Dendritic cell treated with granulocyte-macrophage colony-stimulating factor and Interleukin-4, amounts not matched to agents 40 ng/mL and 50 ng/mL, for 4 days (primary cell): ENCODE data around the gene APOA4.

Experiments used
- H3K27ac Mint-ChIP-seq: one replicate; pipeline ENCODE4 v1.8.0; 2022; ENCODE audit warnings: mild to moderate bottlenecking, mixed read lengths
- H3K27me3 Mint-ChIP-seq: one replicate; pipeline ENCODE4 v1.8.0; 2022; ENCODE audit warnings: mild to moderate bottlenecking, mixed read lengths
- H3K36me3 Mint-ChIP-seq: one replicate; pipeline ENCODE4 v1.8.0; 2022; ENCODE audit warnings: low read depth, mixed read lengths
- H3K4me1 Mint-ChIP-seq: one replicate; pipeline ENCODE4 v1.8.0; 2022; ENCODE audit warnings: low read depth, mixed read lengths
- H3K4me3 Mint-ChIP-seq: one replicate; pipeline ENCODE4 v1.8.0; 2022; ENCODE audit warnings: mild to moderate bottlenecking, moderate library complexity, mixed read lengths
- H3K9me3 Mint-ChIP-seq: one replicate; pipeline ENCODE4 v1.8.0; 2022; ENCODE audit warnings: mixed read lengths
- intact Hi-C: fragments of 100-400 bp; cut with micrococcal nuclease; formaldehyde crosslinking; loops from one replicate; pipeline ENCODE4 v1.15.0; 2022

APOA4 gene

DNA sequence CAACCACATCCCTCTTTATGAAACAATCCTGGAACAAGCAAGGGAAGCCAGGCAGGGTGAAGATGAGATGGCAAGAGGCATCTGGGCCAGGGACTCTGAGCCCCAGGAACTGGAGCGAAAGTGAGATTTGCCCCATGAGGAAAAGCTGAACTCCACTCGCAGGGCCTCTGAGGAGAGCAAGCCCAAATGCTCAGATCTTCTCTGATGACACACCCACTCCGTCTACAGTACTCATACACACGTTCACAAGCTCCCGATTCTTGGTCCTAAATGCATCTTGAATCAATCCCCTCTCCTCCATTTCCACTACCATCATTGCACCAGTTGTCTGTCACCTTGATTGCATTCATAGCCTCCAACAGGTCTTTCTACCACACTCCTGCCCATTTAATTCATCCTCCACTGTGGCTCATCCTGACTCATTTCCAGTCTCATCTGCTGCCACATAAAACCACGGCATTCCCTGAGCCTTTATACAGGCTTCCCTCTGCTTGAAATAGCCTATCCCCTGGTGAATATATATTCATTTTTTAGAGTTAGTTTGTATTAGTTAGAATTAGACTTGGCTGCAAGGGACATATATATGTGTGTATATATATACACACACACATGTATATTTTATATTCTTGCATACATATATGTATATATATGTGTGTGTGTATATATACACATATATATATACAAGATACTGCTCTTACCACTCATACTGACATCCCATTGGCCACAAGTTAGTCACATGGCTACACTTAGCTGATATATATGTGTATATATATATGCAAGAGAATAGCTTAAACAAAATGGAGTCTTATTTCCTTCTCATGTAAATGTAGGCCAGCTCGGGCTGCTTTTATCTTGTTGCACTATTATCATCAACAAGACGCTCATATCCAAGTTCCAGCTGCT is 30.0 kb downstream of the APOA4 start:
- peaks cover 5% of the 10 kb centered on the region for H3K36me3 Mint-ChIP-seq
- intact Hi-C loops = loop anchor here (5.0 kb wide), 1 partner anchor 44 kb away; the partner anchor contains the start of gene APOA1
- peaks cover 26% of the 10 kb centered on the region for H3K4me1 Mint-ChIP-seq
- peaks cover 15% of the 10 kb centered on the region for H3K27me3 Mint-ChIP-seq
- no peak overlapping the region for H3K4me3 Mint-ChIP-seq
- H3K9me3 Mint-ChIP-seq = no peaks in the 10 kb centered on the region
- H3K27ac Mint-ChIP-seq = no peak overlapping the region

DNA sequence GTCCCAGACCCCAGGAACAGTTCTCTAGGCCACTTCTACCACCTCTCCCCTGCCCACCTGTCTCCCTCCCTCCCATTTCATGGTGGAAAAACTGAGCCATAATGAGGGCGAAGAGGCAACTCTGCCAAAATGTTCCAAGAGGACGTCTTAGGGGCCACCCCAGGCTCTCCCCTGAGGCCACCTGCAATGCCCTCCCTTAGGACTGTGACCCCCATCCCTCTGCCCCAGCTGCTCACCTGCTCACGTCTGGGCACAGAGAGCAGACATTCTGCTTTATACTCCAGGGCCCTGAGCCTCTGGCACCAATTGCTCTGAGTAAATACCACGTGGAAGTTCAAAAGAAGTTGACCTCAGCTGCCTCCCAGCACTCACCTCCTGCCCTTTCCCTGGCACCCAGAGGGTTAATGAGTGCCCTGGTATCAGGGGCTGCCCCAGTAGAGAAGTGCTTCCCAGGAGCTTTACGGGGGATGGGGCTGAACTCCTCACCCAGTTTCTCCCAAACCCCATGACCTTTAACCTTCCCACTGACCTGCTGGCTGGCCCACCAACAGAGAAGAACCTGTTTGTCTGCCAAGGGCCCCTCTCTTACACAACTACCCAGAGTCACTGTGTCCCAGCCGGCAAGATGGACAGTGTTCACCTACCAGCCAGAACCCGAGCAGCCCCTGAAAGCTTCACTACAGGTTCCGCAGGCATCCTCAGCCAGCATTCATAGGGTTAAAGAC is 30.8 kb downstream of the APOA4 start:
- Mint-ChIP-seq H3K36me3 (peaks cover 10% of the 10 kb centered on the region), H3K4me3 (no peak overlapping the region), H3K27ac (no peak overlapping the region), H3K9me3 (no peaks in the 10 kb centered on the region), H3K27me3 (peaks cover 15% of the 10 kb centered on the region), H3K4me1 (peaks cover 27% of the 10 kb centered on the region)
- intact Hi-C loops = loop anchor here (5.0 kb wide), 1 partner anchor 45 kb away; the partner anchor contains the start of gene APOA1

DNA sequence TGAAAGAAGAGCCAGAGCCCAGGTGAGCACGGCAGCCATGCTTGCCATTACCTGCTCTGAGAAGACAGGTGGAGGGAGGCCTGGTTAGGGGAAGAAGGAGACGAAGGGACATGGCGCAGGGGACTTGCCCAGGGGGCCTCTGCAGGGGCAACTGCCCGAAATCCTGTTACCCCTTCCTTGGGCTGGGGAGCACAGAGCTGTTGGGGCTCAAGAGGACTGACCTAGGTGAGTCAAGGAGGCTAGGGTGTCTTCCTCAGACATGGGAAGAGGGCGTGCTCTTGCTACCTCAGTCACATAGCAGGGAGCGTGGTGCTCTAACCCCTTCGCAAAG is 31.3 kb downstream of the APOA4 start, which contains the start of gene APOA5:
APOA5 (minus strand) TSS at position 67 of the 331 bp plus-strand sequence; CDS start at position 48, 19 bp downstream.
- Mint-ChIP-seq H3K27ac (no peak within 1 kb of the TSS), H3K9me3 (no peaks in the 10 kb centered on the region), H3K4me1 (peaks cover 32% of the 10 kb centered on the region), H3K27me3 (peaks cover 15% of the 10 kb centered on the region), H3K4me3 (no peak within 1 kb of the TSS), H3K36me3 (peaks cover 15% of the 10 kb centered on the region)
- intact Hi-C loops = loop anchor here (2.0 to 5.0 kb wide), 2 partner anchors 46 to 315 kb away; partner anchors contain the start of gene APOA1

DNA sequence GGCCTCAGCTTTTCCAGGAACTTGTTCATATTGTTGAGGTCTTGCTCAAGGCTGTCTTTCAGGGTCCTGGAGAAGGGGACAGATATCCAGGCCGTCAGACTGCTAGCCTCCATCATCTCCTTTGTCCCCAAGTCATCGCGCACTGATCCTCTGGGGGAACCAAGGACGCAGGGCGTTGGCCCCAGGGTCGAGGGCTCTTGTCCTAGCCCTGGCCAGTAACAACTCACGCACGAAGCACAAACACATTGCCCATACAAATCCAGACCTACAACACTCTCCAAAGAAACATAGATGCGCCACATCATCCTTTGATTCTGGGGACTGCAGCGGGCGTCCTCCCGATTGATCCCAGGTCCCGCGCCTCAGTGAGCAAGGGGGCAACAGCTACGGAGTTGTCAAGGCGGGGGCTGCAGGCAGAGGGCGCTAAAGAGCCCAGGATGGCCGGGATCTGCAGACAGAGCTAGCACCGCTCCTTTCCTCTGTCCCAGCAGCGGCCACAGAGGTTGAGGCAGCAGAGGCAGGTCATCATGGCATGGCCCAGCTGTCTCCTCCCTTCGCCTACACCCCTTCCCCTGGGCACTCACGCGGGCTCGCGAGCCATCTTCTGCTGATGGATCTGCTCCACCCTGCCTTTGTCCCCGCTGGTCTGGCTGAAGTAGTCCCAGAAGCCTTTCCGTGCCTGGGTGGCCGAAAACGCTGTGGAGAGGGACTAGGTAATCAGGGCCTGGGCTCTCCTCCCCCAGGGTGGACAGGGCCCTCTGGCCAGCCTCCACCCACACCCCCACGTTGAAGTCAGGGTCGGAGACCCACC is 31.9 kb downstream of the APOA4 start:
- peaks cover 38% of the 10 kb centered on the region for H3K4me1 Mint-ChIP-seq
- intact Hi-C loops = loop anchor here (2.0 to 5.0 kb wide), 2 partner anchors 46 to 316 kb away; partner anchors contain the start of gene APOA1
- H3K27ac Mint-ChIP-seq = no peak overlapping the region
- peaks cover 15% of the 10 kb centered on the region for H3K36me3 Mint-ChIP-seq
- H3K9me3 Mint-ChIP-seq = no peaks in the 10 kb centered on the region
- peaks cover 15% of the 10 kb centered on the region for H3K27me3 Mint-ChIP-seq
- no peak overlapping the region for H3K4me3 Mint-ChIP-seq

DNA sequence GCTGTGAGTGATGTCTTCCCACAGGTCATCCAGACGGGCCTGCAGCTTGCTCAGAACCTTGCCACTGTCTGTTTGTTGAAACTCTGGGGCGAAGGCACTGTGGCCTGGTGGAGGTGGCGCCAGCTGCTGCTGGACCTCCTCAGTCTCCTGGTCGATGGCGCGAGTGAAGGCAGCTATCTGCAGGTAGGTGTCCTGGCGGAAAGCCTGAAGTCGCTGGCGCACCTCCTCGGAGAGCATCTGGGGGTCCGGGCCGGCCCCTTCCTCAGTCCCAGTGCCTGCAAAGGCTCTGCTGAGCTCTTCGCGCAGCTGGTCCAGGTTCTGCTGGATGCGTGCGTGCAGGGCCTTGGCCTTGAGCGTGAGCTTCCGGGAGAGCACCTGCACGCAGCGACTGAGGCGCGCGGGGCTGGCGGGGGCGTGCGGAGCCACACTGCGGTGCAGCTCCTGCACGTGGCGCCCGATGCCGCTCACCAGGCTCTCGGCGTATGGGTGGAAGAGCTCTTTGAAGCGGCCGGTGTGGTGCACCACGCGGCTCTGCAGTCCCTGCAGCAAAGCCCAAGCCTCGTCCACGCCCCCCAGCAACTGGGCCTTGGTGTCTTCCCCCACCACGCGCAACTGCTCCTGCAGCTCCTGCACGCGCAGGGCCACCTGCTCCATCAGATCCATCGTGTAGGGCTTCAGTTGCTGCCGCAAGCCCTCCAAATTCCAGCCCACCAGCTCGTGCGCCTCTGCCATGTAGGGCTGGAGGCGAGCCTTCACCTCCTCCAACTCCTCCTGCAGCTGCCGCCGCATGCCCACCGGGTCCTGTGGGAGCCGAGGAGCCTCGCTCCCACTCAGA is 32.7 kb downstream of the APOA4 start:
- H3K36me3 Mint-ChIP-seq = peaks cover 23% of the 10 kb centered on the region
- peaks cover 15% of the 10 kb centered on the region for H3K27me3 Mint-ChIP-seq
- H3K4me3 Mint-ChIP-seq = no peak overlapping the region
- peaks cover 39% of the 10 kb centered on the region for H3K4me1 Mint-ChIP-seq
- intact Hi-C loops = loop anchor here (2.0 to 5.0 kb wide), 2 partner anchors 47 to 316 kb away; partner anchors contain the start of gene APOA1
- H3K9me3 Mint-ChIP-seq = no peaks in the 10 kb centered on the region
- H3K27ac Mint-ChIP-seq = no peak overlapping the region

DNA sequence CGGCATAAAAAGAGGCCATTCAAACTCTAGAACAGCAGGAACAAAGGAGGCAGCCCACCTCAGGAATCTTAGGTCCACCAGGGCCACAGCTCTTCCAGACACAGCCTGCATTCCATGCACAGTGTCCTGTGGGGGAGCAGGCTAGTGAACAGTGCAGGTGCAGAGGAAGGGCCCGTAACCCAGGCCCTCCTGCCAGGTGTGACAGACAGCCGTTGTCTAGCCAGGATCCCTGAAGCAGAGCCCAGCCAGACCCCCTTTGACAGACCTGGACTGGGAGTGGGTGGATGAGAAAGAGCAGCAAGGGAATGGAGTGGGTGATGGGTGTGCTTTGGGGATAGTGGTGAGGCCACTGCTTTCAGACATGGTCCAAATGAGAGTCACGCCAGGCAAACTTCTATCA is 34.1 kb downstream of the APOA4 start:
- Mint-ChIP-seq H3K27me3 (peaks cover 13% of the 10 kb centered on the region), H3K4me3 (no peak overlapping the region), H3K9me3 (no peaks in the 10 kb centered on the region), H3K36me3 (peaks cover 37% of the 10 kb centered on the region), H3K4me1 (peaks cover 48% of the 10 kb centered on the region), H3K27ac (peak overlapping the region; percentile 98)
- intact Hi-C loops = loop anchor here (1.0 to 5.0 kb wide), 2 partner anchors 16 to 443 kb away; partner anchors contain the start of genes PCSK7 and RNF214

DNA sequence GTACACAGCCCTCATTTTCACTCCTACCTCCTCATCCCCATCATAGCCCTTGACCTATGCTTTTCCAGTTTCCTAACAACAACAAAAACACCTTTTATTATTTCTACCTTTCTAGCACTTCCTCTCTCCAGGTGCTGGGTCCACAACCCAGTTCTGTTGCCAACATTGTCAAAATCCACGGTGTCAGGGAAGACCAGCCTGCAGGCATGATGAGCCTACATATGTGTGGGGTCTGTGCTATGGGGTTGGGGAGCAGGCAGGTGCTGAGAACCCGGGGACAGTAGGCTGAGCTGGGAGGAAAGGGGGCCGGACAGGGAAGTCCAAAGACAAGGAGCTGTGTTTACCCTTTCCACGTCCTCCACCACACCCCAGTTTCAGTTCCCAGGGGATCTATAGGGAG is 34.6 kb downstream of the APOA4 start:
- Mint-ChIP-seq H3K27ac (peak overlapping the region; percentile 98), H3K27me3 (peaks cover 13% of the 10 kb centered on the region), H3K4me3 (peak overlapping the region; percentile 82), H3K4me1 (peaks cover 48% of the 10 kb centered on the region), H3K36me3 (peaks cover 42% of the 10 kb centered on the region), H3K9me3 (no peaks in the 10 kb centered on the region)
- intact Hi-C loops = loop anchor here (1.0 to 5.0 kb wide), 2 partner anchors 15 to 444 kb away; partner anchors contain the start of genes PCSK7 and RNF214

DNA sequence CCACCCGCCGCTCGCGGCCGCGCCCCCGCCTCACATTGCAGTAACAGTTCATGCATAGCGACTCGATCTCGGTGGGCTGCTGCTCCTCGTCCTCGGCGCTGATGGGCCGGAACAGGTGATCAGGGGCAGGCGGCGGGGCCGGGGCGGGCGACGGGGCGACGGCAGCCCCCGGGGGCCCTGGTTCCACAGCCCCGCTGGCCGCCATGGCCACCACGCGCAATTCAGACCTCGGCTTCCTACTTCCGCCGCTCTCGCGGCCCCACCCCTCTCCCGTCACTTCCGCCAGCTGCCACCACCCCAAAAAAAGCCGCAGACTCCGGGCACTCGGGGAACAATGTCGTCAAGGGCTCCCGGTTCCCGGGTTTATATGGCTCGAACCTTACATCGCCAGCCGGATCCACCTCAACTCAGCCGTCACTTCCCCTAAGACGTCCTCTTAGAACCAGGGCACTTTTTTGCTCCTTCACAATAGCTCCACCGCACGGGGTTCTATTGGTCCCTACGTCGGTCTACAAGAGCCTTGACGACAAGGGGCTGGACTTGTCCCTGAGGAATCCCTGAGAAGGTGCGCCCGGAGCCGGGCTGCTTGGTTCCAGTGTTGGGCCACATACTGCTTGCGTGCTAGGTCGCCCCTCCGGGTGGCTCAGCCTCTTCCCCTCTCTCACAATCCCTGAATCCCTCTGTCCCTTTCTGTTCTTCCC is 35.2 kb downstream of the APOA4 start, which contains the start of gene ZPR1:
ZPR1 (minus strand) TSS at position 238 of the 701 bp plus-strand sequence; CDS start at position 205, 33 bp downstream.
- Mint-ChIP-seq H3K9me3 (no peaks in the 10 kb centered on the region), H3K27me3 (peaks cover 13% of the 10 kb centered on the region), H3K4me1 (peaks cover 45% of the 10 kb centered on the region), H3K36me3 (peaks cover 48% of the 10 kb centered on the region), H3K4me3 (peak within 1 kb of the TSS; percentile 82), H3K27ac (peak within 1 kb of the TSS; percentile 98)
- intact Hi-C loops = loop anchor here (1.0 to 5.0 kb wide), 2 partner anchors 15 to 444 kb away; partner anchors contain the start of genes PCSK7 and RNF214

DNA sequence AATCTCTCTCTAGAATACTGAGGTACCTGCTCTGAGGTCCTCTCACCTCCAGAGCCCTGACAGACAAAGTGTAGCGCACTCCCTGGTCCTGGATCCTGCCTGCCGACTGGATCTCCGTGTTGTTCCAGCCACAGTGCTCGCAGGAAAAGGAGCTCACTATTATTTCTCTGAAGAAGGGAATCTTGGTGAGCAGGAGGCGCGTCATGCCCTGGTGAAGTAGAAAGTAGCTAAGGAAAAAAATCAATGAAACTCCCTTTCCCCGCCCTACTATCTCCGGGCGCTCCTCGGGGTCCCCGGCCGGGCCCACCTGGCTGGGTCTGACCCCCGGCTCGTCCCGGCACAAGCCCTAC is 35.7 kb downstream of the APOA4 start:
- H3K4me3 Mint-ChIP-seq = peak overlapping the region; percentile 82
- peaks cover 43% of the 10 kb centered on the region for H3K4me1 Mint-ChIP-seq
- H3K9me3 Mint-ChIP-seq = no peaks in the 10 kb centered on the region
- H3K27me3 Mint-ChIP-seq = peaks cover 13% of the 10 kb centered on the region
- intact Hi-C loops = loop anchor here (5.0 kb wide), 1 partner anchor 445 kb away; the partner anchor contains the start of genes PCSK7 and RNF214
- peaks cover 53% of the 10 kb centered on the region for H3K36me3 Mint-ChIP-seq
- peak overlapping the region; percentile 98 for H3K27ac Mint-ChIP-seq

DNA sequence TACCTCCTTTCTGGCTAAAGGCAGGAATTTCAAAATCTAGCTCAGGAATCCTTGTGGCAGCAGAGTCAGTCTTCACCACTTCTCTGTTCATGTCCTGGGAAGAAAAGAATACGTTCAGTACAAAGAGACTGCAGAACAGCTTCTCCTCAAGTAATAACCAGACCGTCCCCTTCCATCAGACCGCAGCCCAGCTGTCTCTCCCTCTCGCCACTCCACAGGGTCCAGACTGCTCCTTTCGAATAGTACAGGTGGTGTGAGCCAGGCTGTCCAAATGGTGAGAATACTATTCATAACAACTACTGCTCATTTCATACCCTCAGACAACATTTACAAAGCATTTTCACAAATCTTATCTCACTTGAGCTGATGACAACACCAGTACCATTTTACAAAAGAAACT is 36.1 kb downstream of the APOA4 start:
- peak overlapping the region; percentile 98 for H3K27ac Mint-ChIP-seq
- intact Hi-C loops = loop anchor here (5.0 kb wide), 1 partner anchor 445 kb away; the partner anchor contains the start of genes PCSK7 and RNF214
- H3K36me3 Mint-ChIP-seq = peaks cover 57% of the 10 kb centered on the region
- H3K9me3 Mint-ChIP-seq = no peaks in the 10 kb centered on the region
- H3K4me1 Mint-ChIP-seq = peaks cover 43% of the 10 kb centered on the region
- peak overlapping the region; percentile 82 for H3K4me3 Mint-ChIP-seq
- H3K27me3 Mint-ChIP-seq = peaks cover 13% of the 10 kb centered on the region

DNA sequence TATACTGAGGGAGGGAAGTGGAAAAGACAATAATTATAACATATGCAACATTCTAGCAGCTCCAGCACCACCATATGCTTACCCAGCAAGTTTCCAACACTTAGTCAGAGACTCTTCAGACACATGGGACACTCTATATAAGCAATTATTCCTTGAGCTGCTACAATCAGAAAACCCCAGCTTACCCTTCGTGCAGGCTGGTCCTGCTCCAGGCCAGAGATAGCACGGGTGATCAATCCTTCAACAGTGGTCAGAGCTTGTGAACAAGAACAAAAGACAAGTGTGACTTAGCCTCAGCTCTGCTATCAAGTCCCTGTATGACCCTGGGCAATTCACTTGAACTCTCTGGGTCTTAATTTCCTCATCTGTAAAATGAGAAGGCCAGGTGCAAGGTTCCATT is 36.8 kb downstream of the APOA4 start:
- H3K27ac Mint-ChIP-seq = no peak overlapping the region
- H3K27me3 Mint-ChIP-seq = peaks cover 13% of the 10 kb centered on the region
- H3K4me1 Mint-ChIP-seq = peaks cover 39% of the 10 kb centered on the region
- H3K4me3 Mint-ChIP-seq = no peak overlapping the region
- peaks cover 64% of the 10 kb centered on the region for H3K36me3 Mint-ChIP-seq
- H3K9me3 Mint-ChIP-seq = no peaks in the 10 kb centered on the region
- intact Hi-C loops = loop anchor here (5.0 kb wide), 1 partner anchor 446 kb away; the partner anchor contains the start of genes PCSK7 and RNF214

DNA sequence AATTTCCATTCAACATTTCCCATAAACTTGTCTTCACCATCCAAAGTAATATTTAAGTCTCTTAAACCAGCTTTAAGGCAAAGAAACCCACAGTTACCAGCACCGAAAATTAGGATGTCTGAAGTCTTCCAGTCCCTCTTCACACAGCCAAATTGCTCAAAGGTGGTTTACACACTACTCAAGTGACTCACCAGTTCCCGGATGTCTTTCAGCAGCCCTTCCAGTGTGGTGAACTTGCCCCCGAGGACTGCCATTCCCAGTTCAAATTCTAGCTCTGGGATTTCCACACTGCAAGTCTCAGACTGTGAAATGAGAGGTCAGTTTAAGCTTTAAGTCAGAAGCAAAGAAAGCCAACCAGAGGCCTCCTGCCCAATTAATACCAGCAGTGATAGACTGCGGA is 40.4 kb downstream of the APOA4 start:
- Mint-ChIP-seq H3K9me3 (no peaks in the 10 kb centered on the region), H3K27me3 (no peaks in the 10 kb centered on the region), H3K36me3 (peaks cover 90% of the 10 kb centered on the region), H3K4me1 (peaks cover 25% of the 10 kb centered on the region), H3K4me3 (no peak overlapping the region), H3K27ac (no peak overlapping the region)
- intact Hi-C loops = no loop called here
